ENCODE data around the gene ZG16B.

The ZG16B gene

DNA sequence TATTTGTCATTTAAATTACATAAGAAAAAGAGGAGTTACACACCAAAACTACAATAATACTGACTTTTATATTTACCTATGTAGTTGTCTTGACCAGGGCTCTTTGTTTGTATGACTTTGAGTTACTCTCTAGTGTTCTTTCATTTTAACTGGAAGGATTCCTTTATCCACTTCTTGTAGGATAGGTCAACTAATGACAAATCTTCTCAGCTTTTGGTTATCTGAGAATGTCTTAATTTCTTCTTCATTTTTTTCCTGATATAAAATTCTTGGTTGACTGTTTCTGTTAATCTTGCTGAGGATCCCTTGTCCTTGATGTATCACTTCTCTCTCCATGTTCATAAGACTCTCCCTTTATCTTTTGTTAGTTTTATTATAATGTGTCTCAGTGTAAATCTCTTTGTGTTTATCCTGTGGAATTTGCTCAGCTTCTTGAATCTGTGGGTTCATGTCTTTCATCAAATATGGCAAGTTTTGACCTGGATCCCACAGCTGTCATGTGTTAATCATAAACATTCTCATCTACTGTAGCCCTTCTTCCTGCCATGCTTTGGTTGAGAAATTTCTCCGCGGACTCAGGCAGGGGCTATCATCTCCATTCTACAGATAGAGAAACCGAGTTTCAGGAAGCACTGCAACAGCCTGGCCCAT lies 26.4 kb upstream of the ZG16B start:
- no peak for DNase-seq (ENCODE audit: extremely low spot score, insufficient read length, low read depth)
- FAIRE-seq: no peak

GRCh38 chr16:2804728-2805127 lies 25.4 kb upstream of the ZG16B start:
- DNase-seq (ENCODE audit: extremely low spot score, insufficient read length, low read depth): no peak
- no peak for FAIRE-seq

- FAIRE-seq (no peak), DNase-seq (ENCODE audit: extremely low spot score, insufficient read length, low read depth) (no peak)
Observed at GRCh38 chr16:2806286-2806685, 23.8 kb upstream of the ZG16B start.

GRCh38 chr16:2808181-2808580 lies 21.9 kb upstream of the ZG16B start:
- DNase-seq (ENCODE audit: extremely low spot score, insufficient read length, low read depth) (no peak), FAIRE-seq (no peak)

DNA sequence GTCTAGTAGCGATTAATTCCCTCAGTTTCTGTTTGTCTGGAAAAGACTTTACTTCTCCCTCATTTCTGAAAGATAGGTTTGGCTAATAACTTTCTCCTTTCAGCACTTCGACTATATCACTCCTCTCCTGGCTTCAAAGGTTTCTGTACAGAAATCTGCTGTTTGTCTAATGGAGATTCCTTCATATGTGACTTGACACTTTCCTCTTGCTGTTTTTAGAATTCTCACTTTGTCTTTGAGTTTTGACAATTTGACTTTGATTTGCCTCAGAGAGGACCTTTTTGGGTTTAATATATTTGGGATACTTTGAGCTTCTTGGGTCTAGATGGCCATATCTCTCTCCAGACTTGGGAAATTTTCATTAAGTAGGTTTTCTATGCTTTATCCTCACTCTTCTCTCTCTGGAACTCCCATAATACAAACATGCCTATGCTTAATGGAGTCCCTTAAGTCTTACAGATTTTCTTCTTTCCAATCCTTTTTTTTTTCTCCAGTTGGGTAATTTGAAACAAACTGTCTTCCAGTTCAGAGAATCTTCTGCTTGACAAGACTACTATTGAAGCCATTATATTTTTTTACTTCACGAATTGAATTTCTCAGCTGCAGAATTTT lies 20.8 kb upstream of the ZG16B start:
- DNase-seq (ENCODE audit: extremely low spot score, insufficient read length, low read depth): no peak
- FAIRE-seq: no peak

DNA sequence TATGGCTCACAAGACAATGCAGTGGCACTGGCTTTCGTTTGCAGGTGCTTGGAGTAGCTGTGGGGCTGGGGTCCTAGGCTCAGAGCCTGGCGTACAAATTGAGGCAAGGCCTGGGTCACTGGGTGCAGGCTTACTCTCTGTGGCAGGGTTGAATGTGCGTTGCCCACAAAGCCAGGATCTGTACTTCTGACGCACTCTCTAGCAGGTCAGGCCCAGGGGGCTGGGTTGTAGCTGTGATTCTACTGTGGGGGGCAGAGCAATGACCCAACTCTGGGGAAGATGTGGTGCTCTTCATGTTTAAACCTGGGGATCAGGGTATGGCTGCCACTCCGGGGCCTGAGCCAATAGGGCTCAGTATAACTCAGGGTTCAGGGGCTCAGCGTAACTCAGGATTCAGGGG lies 19.5 kb upstream of the ZG16B start:
- FAIRE-seq: no peak
- DNase-seq (ENCODE audit: extremely low spot score, insufficient read length, low read depth): no peak

DNA sequence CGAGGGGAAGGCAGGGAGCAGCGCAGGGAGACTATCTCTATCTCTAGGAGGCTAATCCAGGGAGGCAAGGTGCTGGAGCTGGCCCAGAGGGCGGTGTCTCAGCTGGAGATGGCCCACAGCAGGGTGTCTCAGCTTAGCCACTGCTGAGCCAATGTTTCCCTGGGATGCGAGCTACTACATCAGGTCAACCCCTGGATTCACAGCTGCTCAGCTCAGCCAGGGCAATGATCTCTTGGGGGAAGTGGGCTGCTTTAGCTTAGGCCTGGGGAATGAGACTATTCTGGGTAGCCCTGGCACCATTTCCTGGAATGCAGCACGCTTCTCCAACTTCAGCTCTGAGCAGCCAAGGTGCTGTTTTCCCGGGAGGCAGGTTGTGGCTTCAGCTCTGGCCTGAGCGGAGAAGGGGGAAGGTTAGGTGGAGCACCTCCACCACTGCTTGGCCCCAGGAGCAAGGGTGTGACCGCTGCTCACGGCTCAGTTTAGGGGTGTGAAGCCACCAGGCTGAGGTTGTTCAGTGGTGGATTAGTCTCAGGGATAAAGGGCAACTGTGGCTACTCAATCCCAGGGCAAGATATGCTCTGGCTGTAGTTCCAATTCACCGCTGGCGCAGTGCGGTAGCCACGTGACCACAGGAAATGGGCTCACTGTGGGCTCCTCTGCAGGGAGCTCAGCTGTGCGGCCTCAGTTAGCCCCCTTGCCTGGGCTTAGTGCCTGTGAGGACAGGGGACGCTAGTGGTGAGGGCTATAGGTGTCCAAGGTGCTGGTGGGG lies 18.2 kb upstream of the ZG16B start:
- no peak for DNase-seq (ENCODE audit: extremely low spot score, insufficient read length, low read depth)
- FAIRE-seq: no peak

GRCh38 chr16:2813771-2814221 lies 16.3 kb upstream of the ZG16B start:
- FAIRE-seq (no peak), DNase-seq (ENCODE audit: extremely low spot score, insufficient read length, low read depth) (no peak)

DNA sequence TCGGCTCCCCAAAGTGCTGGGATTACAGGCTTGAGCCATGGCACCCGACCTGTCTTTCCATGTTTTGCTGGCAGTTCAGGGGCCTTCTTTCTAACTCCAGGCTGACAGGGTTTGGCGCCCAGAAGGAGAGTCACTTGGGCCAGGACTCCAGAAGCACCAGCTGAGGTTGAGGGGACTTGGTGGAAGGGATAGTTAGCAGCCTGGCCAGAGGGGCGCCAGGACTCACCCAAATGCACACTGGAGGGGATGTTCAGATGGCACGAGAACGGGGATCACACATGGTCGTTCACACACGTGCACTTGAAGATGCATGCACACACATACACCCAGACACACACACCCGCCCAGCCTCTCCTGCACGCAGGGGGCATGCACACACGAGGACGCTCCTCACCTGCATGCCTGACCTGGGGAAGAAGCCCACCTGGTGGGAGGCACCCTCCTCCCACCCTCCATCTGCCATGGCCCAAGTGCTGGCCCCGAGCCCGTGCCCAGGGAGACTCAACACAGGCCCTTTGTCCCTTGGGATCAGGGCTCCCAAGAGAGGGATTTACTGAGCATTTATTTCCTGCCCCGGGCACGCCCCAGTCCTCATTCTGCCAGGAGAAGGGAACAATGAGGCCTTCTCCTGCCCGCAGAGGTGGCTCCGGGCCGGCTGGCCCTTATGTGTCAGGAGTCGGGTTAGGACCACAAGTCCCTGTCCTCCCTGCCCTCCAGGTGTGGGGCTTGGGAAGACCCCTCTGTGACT lies 15.4 kb upstream of the ZG16B start:
- no peak for FAIRE-seq
- no peak for DNase-seq (ENCODE audit: extremely low spot score, insufficient read length, low read depth)

DNA sequence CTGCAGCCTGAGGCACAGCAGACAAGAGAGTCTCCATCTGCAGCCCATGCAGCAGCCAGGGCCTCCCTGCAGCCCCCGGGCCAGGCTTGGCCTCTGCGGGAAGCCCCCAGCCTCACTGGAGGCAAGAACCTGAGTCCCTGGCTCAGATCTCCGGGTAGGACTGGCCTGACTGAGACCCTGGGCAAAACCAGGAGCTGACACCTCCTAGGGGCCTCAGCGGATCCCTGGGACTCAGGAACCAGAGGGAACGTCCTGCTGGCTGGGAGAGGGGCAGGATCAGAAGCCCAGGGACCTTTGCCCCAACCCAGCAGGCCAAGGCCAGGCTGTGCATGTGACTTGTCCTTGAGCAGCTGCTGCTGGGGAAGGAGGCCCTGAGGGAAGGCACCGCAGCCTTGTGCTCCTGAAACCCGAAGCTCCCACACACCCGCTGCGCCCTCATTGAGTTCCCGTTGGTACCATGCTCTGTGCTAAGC lies 14.8 kb upstream of the ZG16B start:
- no peak for FAIRE-seq
- no peak for DNase-seq (ENCODE audit: extremely low spot score, insufficient read length, low read depth)

GRCh38 chr16:2816751-2817339 lies 13.3 kb upstream of the ZG16B start, which contains the start of gene PRSS21:
Gene PRSS21 (plus strand): TSS chr16:2817237. CDS start chr16:2817269, 32 bp downstream.
- FAIRE-seq (no peak), DNase-seq (ENCODE audit: extremely low spot score, insufficient read length, low read depth) (no peak)

DNA sequence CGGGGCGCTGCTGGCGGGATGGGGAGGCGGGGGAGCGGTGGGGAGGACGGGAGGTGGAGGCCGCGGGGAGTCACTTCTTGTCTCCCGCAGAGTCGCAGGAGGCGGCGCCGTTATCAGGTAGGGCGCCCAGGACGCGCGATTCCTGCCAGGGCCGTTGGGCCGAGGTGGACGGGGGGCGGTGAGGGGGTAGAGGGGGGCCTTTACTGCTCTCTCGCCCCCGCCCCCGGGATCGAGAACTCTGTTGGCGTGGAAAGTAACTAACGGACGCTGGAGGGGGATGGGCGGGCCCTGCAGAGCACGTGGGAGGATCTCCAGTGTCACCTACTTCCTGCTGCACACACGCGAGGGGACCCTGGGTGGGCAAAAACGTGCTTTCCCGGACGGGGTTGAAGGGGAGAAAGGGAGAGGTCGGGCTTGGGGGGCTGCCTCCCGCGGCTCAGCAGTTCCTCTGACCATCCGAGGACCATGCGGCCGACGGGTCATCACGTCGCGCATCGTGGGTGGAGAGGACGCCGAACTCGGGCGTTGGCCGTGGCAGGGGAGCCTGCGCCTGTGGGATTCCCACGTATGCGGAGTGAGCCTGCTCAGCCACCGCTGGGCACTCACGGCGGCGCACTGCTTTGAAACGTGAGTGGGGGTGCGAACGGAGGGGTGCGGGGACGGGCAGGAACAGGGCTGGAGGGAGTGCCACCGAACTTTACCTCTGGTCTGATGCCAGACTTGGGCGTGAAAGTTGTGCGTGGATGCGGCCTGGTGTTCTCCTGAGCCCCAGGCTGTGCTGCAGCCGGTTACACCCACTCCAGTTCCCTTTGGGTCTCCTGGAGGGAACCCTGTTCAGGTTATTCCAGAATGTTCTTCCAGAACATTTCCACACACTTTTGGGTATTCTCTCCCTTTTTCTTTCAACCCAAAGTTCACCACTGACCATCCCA lies 12.5 kb upstream of the ZG16B start:
- DNase-seq (ENCODE audit: extremely low spot score, insufficient read length, low read depth) (no peak), FAIRE-seq (no peak)

GRCh38 chr16:2818272-2818876 lies 11.7 kb upstream of the ZG16B start:
- FAIRE-seq (no peak), DNase-seq (ENCODE audit: extremely low spot score, insufficient read length, low read depth) (no peak)

DNA sequence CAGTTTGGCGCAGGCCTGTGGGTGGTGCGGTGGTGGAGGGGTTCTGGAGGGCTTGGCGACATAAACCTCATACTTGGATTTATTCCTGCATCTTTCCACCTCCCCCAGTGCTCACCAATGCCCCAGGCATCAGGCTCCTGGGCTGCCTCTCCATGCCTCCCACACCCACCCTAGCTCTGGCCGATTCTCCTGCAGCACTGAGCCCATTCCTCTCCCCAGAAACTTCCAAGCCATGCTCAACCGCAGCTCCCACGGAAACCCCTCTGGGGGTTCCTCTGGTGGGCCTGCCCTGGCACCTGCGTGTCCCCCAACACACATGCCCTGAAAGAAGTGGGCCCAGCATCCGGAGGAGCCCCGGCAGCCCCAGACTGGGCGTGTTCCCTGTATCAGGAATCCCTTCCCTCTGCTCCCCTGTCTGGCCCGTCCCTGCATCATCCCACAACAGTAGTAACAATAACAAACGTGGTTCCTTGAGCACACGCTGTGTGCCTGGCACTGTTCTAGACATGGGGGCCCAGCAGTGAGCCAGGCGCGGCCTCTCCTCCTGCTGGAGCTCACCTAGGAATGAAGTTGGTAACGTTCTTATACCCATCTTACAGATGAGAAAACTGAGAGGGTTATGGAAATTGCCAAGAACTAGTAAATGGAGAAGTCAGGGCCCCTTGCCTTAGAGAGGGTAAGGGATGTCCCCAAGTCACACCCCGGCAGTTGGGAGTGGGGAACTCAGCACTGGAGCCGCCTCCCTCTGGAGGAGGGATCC lies 10.7 kb upstream of the ZG16B start:
- DNase-seq (ENCODE audit: extremely low spot score, insufficient read length, low read depth) (no peak), FAIRE-seq (no peak)

GRCh38 chr16:2819939-2820835 lies 9.9 kb upstream of the ZG16B start:
- DNase-seq (ENCODE audit: extremely low spot score, insufficient read length, low read depth): no peak
- no peak for FAIRE-seq

GRCh38 chr16:2820836-2821486 lies 9.1 kb upstream of the ZG16B start:
- DNase-seq (ENCODE audit: extremely low spot score, insufficient read length, low read depth) (no peak), FAIRE-seq (no peak)
